GM19025 (cell line): ENCODE measurements around the gene TOR1A.

Source experiments
- ATAC-seq: cut with Tn5 transposase; IDR thresholded peaks from one replicate; pipeline ENCODE4 v1.9.1; 2021; ENCODE audit warnings: mild to moderate bottlenecking, low read depth, moderate library complexity; ENCODE audit not compliant: unreplicated experiment

Gene TOR1A

DNA sequence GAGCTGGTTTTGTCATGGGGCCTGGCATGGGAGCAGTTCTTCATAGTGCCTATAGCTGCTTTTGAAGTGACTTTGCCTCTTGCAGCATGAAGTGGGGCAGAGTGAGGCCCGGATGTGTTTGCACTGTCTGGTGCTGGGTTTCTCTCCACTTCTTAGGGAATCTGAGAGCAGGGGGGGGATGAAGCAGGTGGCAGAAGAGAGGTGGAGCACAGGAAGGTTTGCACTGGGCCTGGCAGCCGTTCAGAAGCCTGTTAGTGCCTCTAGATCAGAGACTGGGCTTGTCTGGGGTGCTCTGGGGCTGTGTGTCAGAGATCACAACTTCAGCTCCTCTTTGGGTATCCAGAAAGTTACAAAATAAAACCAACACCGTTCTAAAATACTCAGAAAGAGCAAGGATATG lies 29.7 kb upstream of the TOR1A start:
- ATAC-seq: no peak

DNA sequence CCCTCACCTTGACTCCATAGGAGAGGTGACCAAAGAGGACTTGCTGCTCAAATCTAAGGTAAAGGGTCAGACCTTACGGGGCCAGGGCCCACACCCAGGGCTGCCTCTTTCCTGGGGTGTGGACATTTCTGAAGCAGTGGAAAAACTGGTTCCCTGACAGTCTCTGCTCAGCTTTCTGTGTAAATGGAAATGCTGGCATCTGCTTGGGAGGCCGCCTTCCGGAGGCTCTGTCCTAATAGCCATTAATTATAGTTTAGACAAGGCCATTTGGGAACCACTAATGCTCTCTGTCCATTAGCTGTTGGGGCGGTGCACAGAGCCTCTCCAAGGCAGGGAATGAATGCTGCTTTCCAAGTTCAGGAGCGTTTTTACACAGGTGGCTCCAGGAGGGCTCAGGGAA lies 28.6 kb upstream of the TOR1A start:
- ATAC-seq: no peak

DNA sequence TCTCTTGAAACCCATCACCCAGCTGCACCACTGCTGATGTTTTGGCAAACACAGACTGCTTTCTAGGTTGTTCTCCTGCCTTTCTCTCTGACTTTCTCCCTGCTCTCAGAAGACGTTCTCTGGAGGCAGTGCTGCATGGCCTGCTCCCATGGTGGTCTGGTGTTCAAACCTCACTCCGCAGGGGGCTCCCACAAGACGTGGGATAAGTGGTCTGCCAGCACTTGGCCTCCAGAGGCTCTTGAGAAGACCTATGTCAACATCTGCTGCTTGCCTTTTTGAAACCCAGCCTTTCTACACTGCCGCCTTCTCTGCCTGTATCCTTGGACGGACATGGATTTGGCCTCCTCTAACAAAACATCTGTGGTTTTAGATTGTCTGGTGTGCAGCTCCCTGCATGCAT lies 27.9 kb upstream of the TOR1A start:
- ATAC-seq: no peak

- ATAC-seq: no peak
Observed at GRCh38 chr9:129850821-129851550, 27.1 kb upstream of the TOR1A start.

DNA sequence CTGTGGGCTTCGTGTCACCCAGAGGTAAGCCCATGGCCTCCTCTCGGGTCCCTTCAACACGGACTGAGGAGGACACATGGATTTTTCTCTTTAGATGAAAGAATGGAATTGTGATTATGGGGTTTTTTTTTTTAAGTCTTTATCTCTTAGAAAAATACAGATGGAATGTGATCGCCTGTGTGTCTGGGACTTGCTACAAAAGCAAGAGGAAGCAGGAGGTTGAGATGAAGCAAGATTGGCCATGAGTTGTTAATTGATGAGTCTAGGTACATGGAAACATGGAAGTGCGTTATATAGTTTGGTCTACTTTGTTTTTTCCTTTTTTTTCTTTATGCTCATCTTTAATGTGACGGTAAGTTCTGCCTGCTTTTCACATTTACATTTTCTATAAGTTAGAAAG lies 26.0 kb upstream of the TOR1A start:
- ATAC-seq: no peak

- no peak for ATAC-seq
Observed at GRCh38 chr9:129848712-129849441, 24.9 kb upstream of the TOR1A start.

DNA sequence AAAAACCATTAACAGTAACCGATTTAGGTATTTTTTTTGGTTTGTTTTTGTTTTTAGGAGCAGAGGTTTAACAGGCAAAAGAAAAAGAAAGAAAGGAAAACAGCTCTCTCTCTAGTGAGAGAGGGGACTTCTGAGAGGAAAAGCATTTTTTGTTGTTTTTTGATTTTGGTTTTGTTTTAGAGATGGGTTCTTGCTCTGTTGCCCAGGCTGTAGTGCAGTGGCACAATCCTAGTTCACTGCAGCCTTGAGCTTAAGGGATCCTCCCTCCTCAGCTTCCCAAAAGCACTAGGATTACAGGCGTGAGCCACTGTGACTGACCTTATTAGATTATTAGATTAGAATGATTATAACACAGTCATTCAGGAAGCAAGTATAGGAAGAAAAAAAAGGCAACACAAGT lies 21.4 kb upstream of the TOR1A start:
- no peak for ATAC-seq

GRCh38 chr9:129841071-129841470 lies 17.1 kb upstream of the TOR1A start:
- no peak for ATAC-seq

DNA sequence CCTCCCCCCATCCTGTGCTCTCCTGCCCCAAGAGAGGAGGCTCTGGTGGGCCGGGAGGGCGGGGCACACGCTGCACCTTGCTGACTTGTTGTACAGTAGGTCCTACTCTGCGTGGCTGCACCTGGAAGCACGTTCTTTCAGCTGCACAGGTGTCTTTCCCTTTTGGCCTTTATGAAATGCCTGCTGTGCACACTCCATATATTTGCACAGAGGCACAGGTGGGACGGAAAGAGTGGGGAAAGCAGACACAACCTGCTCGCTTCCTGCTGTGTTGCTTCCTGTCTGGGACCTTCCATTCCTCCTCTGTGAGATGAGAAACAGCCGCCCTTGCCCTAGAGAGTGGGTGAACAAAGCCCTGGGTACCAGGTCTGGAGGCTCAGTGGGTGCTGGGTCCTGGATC lies 16.1 kb upstream of the TOR1A start:
- no peak for ATAC-seq

DNA sequence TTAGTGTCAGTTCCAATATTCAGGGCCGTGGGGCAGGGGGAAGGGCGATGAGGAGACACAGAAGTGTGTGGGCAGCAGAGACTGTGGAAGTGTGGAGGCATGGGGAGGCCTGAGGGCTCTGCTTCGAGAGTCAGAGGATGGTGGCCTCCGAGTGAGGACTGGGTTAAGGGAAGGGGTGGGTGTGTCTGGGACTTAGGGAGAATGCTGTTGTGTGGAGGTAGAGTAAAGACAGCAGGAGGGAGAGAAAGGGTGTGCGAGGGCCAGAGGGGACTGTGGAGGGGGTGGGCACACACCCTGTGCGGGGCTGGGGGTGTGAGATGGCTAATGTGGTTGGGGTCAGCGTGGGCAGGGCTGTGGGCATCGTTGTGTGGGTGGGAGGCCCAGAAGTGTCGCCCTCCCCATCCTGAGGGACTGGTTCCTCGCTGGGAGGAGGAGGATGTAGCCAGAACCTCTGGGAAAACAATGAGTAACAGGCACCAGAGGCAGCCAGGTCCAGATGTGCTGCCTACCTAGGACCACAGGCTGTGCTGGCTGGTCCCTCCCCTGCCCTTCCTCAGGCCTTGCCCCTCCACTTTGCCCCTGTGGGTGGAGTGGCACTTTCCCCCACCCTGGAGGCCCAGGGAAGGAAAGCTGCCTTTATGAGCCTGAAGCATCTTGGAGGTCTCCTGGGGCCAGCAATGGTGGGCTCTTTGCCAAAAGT lies 15.5 kb upstream of the TOR1A start:
- no peak for ATAC-seq

- no peak for ATAC-seq
Observed at GRCh38 chr9:129838707-129839259, 14.8 kb upstream of the TOR1A start.

GRCh38 chr9:129836311-129837007 lies 12.5 kb upstream of the TOR1A start:
- ATAC-seq: no peak

- no peak for ATAC-seq
Observed at GRCh38 chr9:129835860-129836223, 11.9 kb upstream of the TOR1A start.

DNA sequence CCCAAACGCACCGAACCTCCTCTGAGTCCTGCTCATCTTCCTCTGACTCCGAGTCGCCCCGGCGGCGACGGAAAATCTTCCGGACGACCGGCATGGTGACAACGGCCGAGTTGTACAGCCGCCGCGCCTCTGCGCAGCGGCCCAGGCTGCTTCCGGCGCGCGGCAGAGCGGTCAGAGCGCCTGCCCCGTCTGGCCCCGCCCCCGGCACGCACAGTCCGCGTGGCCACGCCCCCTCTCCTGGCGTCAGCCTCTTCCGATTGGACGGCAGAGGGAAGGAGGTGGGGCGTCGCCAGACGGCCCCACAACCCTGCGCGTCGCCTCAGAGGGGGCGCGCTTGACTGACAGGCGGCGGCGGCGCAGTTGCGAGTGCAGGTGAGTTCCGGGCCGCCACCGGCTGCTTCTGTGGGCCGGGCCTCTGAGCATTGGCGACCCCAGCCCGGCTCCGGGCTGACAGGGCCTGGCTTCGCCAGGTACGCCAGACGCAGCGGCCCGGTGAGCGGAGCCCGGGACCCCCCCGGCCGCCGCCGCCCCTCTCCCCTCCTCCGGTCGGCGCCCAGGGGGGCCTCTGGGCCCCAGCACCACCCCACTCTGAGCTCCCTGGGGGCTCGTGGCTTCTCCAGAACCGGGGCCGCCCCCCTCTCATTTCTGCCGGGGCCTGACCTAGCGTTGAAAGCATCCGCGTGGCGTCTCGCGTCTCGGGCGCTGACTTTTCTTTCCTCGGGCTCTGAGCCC lies 11.4 kb upstream of the TOR1A start, which contains the start of the genes C9orf78 and USP20:
Gene C9orf78 (minus strand): TSS at position 148 of the 732 bp plus-strand sequence. CDS start 54 bp downstream, at position 94.
Gene USP20 (plus strand): TSS at position 331 of the 732 bp plus-strand sequence. CDS start 17,098 bp downstream, outside the sequence.
- peak; percentile 94 for ATAC-seq

DNA sequence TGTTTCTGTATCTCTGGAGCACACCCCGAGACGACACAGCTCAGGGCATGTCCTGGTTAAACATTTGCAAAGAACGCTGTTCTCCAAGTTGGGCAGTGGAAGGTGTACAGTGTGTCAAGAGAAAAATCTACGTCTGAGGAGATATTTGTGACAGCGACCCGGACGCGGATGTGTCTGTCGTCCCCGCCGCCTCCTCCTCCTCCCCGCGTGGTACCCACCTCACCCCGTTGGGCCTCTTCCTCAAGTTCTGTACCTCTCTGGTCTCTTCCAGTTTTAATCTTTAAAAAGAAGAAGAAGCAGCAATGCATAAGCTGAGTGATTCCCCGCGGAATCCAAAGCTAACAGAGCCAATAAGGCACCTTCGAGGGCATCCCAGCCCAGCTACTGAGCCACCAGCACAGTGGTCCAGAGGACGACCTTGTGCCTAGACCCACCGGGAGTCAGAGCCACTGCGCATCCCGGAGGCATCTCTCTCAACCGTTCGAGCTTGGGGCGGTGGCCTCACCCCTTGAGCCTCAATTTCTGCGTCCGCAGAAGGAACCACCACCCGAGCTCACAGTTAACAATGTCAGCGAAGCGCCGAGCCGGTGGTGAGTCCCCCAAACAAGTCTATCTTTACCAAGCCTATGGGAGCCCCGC lies 10.7 kb upstream of the TOR1A start:
- ATAC-seq: peak; percentile 17

- no peak for ATAC-seq
Observed at GRCh38 chr9:129832982-129833381, 9.0 kb upstream of the TOR1A start.

GRCh38 chr9:129828969-129829368 lies 5.0 kb upstream of the TOR1A start:
- no peak for ATAC-seq

DNA sequence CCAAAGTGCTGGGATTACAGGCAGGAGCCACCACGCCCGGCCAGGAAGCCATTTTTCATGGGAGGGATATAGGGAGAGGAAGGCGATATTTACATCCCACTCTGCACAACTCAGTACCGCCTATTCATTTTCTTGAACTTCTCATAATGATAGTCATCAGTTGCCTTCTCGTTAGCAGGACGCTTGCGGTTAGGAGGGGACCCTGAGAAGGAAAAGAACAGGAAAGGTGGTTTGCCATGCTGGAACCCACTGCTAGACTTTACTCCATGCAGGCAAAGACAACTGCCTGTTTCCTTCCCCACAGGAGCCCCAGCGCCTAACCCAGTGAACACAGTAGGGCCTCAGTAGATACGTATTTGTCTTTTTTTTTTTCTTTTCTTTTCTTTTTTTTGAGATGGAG lies 4.1 kb upstream of the TOR1A start:
- ATAC-seq: no peak

- no peak for ATAC-seq
Observed at GRCh38 chr9:129826759-129827158, 2.8 kb upstream of the TOR1A start.
